GM18858 (cell line): Measurements from ENCODE around the gene CD226.
"Not testable (repeated sequence)": the region's sequence is repeated elsewhere in the genome, so short reads cannot be mapped to it uniquely, and the experiment has no call there.

Experiments used
- ATAC-seq: cut with Tn5 transposase; IDR thresholded peaks from one replicate; pipeline ENCODE4 v1.9.1; 2021; ENCODE audit not compliant: unreplicated experiment

CD226 gene

GRCh38 chr18:69947361-69948133 is at the start of gene CD226:
Gene CD226 (minus strand): TSS chr18:69947873. CDS start chr18:69947406, 467 bp downstream.
- ATAC-seq = no peak

- no peak for ATAC-seq
These were observed 49.5 kb upstream of the CD226 start for GRCh38 chr18:69996951-69997798.

- no peak for ATAC-seq
These were observed 48.7 kb upstream of the CD226 start for GRCh38 chr18:69996417-69996816.

GRCh38 chr18:69995774-69996173 is 48.1 kb upstream of the CD226 start:
- ATAC-seq = no peak

GRCh38 chr18:69992776-69993175 is 45.1 kb upstream of the CD226 start:
- ATAC-seq = no peak

GRCh38 chr18:69987870-69988269 is 40.2 kb upstream of the CD226 start:
- ATAC-seq = no peak

- no peak for ATAC-seq
These were observed 37.6 kb upstream of the CD226 start for GRCh38 chr18:69985239-69985638.

GRCh38 chr18:69982417-69982816 is 34.7 kb upstream of the CD226 start:
- no peak for ATAC-seq

GRCh38 chr18:69981948-69982347 is 34.3 kb upstream of the CD226 start:
- peak; percentile 47 for ATAC-seq

GRCh38 chr18:69980982-69981804 is 33.5 kb upstream of the CD226 start:
- ATAC-seq = no peak

- ATAC-seq = no peak
These were observed 32.8 kb upstream of the CD226 start for GRCh38 chr18:69980509-69980908.

- peak; percentile 81 for ATAC-seq
These were observed 31.4 kb upstream of the CD226 start for GRCh38 chr18:69978732-69979715.

GRCh38 chr18:69975294-69975693 is 27.6 kb upstream of the CD226 start:
- ATAC-seq = not testable (repeated sequence)

- ATAC-seq = no peak
These were observed 26.7 kb upstream of the CD226 start for GRCh38 chr18:69974365-69974764.

GRCh38 chr18:69969491-69969890 is 21.8 kb upstream of the CD226 start:
- no peak for ATAC-seq

GRCh38 chr18:69968039-69968438 is 20.4 kb upstream of the CD226 start:
- ATAC-seq = peak; percentile 86

GRCh38 chr18:69963196-69963595 is 15.5 kb upstream of the CD226 start:
- ATAC-seq = no peak

- no peak for ATAC-seq
These were observed 14.0 kb upstream of the CD226 start for GRCh38 chr18:69961718-69962117.

- ATAC-seq = peak; percentile 59
These were observed 10.7 kb upstream of the CD226 start for GRCh38 chr18:69958422-69958821.

- no peak for ATAC-seq
These were observed 10.1 kb upstream of the CD226 start for GRCh38 chr18:69957747-69958146.
